LoVo (cell line): ENCODE data around the gene CCDC134.

Source experiments
- DNase-seq: peaks from one replicate; pipeline ENCODE4 v3.0.0-alpha.2; 2016; ENCODE audit warnings: low spot score

CCDC134 gene

DNA sequence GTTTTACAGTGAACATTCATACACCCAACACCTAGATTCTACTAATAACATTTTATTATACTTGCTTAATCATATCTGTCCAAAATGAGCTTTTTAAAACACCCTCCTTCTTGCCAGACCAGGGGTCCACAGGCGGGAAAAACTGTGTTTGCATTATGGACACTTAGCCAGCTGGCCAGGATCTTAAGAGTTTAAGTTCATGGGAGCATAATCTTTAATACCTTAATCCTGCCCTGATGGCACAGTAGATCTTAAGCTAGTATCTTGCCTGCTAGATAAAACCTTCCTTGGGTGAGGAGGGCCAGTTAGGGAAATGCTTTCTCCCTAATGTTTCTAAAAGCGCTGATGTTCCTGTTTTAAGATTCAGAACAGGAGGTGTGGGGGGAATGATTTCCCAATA, 13.1 kb upstream of the CCDC134 start:
- DNase-seq = no peak

DNA sequence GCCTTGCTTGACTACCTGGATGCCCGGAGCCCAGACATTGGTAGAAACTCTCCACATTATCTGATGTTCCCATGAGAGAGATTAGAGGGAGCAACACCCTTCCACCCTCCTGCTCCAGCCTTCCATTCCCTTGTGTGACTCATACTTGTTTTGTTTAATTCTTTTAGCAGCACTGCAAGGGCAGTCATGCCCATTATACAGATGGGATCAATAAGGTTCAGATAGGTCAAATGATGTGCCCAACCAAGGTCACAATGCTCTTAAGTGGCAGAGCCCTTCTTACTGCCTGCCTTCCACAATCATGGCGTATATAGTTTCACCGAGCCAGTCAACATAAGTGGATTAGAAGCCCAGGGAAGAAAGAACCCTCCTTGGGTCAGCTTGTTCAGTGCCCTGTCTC, 6.6 kb upstream of the CCDC134 start:
- no peak for DNase-seq

DNA sequence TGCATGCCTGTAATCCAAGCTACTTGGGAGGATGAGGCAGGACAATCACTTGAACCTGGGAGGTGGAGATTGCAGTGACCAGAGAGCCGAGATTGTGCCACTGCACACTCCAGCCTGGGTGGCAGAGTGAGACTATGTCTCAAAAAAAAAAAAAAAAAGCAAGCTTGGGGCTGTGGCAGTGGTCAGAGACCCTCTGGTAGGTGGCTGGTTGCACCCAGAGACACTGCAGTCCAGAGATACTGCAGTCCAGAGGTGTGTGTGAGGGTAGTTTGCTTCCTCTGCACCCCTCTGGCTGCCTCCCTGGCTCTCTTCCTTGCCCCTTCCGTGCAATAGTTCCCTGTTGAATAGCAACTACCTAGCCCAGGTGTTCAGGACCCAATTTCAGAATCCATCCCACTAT, 1.7 kb upstream of the CCDC134 start:
- DNase-seq = no peak

DNA sequence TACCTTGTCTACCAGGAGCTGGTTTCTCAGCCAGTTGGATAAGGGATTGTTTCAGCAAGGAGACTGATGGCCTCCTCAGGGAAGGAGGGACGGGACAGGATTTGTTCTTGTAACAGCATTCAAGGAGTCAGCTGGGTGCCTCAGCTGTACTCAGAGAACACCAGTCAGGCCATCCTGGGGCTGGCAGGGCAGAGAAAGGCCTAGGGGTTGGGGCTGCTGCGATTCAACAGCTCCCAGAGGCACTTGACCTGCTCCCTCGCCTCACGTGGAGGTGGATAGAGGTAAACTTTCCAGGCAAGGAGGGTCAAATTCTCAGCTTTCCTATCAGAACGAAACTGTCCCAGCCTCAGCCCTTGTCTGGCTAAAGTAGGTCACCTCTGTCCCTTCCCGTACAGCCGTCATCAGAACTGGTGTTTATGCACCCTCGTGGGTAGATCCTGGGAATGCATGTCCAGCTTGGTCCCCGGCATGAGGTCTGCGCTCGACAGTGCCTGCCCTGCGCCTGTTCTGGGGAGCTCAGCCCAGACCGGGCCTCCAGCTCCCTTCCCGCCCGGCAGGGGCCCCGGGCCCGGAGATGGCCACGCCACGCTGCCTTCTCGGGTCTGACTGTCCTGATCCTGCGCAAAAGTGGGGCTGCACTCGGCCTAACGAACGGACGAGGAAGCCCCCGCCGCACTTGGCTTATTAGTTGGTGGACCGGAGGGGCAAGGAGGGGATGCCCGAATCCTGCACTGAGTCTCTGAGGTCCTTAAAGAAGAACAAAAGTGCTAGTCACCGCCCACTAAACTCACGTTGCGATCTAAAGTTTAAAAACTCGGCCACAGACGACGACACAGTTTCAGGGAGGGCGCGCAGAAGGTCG, 762 bp upstream of the CCDC134 start:
- DNase-seq = no peak

DNA sequence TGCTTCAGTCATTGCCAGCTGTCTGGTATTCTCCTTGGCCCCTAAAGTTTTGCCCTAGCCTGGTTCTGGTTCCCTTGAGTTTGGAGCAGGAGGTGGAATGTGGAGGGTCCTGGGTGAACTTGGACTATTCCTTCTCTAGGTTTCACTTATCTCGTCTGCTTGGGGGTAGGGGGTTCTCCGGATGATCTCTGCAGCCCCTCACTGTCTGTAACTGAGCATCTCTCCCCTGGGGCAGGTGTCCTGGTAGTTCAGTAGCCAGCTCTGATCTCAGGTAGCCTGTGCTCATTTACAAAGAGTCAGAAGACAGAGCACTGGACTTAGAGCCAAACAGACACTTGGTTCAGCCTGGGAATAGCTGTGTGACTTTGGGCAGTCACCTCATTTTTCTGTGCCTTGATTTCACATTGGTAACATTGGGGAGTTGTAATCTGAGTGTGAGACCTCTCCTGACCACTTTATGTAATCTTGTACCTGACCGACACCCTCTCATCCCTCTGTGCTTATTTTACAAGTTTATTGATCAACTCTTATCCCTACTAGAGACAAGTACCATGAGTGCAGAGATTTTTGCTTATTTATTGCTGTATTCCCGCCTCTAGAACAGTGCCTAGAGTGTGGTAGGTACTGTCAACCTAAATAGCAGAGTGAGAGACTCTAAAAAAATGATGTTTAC, 804 bp downstream of the CCDC134 start:
- no peak for DNase-seq

DNA sequence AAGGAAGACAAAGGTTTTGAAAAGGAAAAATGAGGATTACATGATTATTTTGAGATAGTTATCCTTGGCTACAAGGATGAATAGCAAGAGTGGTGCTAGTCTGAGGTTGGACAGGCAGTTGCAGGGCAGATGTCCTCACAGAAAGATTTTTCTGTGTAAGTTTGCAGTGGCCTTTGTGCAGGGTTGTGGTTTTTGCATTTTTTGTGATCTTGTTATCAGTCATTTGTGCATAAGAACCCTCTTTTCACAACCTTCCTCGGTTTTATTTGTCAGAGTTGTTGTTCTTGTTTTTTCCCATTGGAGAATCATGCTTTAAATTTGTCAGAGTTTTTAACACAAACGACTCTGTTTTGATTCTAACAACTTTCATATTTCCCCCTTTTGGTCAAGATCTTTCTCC, 1.4 kb downstream of the CCDC134 start:
- no peak for DNase-seq

DNA sequence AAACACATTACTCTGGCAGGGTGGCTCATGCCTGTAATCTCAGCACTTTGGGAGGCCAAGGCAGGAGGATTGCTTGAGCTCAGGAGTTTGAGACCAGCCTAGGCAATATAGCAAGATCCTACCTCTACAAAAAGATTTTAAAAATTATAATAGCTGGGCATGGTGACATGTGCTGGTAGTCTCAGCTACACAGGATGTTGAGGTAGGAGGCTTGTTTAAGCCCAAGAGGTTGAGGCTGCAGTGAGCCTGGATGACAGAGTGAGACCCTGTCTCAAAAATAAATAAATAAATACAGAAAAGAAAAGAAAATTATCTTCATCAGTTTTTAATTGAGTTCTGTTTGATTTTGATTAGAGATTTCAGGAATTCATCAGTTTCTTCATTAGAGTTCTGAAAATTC, 5.2 kb downstream of the CCDC134 start:
- no peak for DNase-seq

DNA sequence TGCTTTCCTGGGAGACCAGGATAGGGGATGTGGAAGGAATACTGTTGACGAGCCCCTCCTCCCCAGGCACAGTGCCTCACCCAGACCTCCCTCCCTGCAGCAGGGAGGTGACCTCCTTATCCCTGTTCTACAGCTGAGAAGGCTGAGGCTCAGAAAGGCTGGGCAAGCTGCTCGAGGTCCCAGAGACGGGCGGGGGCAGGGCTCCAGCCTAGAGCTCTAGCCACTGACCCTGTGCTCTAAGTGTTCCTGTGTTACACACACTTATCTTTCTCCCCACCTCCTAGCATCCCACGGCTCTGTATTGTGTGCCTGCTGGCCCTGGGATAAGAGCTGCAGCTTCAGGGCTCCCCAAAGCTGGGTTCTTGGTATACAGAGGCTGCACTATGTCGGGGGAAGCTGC, 7.9 kb downstream of the CCDC134 start:
- no peak for DNase-seq

DNA sequence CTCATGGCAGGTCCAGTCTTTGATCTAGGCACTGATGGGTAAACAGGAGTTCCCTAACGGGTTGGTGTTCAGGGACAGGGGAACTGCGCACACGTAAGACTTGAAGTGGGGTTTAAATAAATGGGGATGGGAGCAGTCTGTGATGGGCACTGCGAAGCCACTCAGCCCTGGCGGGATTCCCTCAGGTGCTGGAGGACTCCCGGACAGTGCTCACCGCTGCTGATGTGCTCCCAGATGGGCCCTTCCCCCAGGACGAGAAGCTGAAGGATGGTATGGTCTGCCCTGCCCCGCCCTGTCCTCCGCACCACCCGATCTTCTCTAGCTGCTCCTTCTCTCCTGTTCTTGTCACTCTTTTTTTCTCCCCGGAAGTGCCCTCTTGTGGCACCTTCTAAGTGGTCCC, 9.5 kb downstream of the CCDC134 start:
- no peak for DNase-seq

DNA sequence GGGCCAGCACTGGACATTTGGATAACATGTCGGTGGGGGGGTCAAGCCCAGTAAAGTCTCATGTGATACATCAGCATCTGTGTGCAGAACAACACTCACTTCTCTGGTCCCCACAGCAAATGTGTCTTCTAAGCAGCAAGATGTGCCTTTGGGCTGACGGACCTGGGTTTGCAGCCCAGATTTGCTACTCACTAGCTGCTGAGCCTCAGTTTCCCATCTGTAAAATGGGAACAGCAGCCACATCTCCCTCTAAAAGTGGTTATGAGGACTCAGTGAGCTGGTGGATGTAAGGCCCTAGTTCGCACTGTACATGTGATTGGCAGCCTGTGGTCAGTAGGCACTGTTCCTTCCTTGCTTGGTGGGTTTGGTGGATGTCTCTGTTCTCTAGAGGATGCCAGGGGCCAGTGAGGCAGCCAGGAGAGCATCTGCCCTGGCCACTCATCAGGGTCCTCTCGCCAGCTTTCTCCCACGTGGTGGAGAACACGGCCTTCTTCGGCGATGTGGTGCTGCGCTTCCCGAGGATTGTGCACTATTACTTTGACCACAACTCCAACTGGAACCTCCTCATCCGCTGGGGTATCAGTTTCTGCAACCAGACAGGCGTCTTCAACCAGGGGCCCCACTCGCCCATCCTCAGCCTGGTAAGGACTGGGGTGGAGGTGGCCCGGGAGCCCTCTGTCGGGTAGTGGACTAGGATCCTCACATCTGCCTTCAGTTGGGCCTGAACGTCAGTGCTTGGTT, 12.5 kb downstream of the CCDC134 start:
- DNase-seq = no peak

DNA sequence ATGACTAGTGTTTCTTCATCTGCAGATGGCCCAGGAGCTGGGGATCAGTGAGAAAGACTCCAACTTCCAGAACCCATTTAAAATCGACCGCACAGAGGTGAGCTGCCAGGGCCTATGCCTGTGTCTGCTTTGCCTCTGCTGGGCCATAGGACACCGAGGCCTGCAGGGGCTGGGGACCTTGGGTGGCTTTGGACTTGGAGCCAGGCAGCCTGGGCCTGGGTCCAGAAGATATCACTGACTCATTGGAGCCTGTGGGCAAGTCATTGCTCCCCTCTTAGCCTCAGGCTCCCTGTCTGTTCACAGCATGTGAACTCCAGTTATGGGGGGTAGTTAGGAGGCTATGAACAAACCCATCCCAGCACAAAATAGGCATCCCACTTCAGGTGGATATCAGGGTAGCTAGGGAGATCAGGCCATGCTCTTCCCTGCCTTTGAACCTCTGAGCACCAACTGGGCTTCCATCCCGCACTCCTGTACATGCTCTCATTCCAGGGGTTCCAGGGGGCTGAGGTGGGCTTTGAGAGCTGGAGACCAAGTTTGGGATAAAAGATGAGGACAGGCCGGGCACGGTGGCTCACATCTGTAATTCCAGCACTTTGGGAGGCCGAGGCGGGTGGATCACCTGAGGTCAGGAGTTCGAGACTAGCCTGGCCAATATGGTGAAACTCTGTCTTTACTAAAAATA, 13.4 kb downstream of the CCDC134 start:
- DNase-seq = no peak

DNA sequence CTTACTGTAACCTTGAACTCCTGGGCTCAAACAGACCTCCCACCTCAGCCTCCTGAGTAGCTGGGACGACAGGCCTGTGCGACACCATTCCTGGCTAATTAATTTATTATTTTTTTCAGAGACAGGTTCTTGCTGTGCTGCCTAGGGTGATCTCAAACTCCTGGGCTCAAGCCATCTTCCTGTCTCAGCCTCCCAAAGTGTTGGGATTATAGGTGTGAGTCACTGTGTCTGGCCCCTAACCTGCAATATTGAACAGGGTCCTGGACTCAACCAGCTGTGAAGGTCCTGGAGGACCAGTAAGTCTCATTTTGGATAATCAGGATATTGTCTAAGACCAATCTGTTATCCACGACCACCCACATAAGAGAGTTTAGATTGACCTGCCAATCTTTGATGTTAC, 15.2 kb downstream of the CCDC134 start:
- no peak for DNase-seq

DNA sequence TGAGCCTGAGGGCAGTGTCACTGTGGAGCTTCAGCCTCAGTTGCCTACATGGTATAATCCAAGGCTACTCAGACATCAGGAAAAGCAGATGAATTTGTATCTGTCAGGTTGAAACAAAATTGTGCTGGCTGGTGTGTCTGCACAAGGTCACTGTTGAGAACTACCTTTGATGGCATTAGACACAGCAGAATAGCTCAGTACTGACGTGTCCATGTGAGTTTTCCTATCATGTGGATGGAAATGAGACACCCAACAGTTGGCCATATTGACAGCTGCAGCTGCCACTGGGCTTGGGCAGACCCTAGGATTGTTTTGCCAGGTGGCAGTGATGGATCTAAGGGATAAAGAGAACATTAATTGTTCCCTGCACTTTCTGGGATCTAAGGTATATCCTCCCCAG, 15.8 kb downstream of the CCDC134 start:
- no peak for DNase-seq

DNA sequence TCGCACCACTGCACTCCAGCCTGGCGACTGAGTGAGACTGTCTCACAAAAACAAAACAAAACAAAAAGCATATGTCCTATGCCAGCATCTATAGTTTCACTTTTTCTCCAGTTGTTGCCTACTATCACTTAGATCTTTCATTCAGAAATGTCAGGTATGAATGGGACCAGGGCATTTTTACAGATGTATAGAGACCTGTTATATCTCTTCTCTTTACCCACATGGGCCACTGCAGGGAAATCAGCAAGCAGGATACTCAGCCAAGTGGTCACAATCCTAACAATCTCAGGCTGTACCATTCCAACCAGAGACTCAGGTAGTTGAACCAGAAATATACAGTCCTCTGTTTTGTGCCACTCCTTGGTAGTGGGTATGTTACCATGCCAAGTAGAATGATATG, 16.4 kb downstream of the CCDC134 start:
- no peak for DNase-seq

DNA sequence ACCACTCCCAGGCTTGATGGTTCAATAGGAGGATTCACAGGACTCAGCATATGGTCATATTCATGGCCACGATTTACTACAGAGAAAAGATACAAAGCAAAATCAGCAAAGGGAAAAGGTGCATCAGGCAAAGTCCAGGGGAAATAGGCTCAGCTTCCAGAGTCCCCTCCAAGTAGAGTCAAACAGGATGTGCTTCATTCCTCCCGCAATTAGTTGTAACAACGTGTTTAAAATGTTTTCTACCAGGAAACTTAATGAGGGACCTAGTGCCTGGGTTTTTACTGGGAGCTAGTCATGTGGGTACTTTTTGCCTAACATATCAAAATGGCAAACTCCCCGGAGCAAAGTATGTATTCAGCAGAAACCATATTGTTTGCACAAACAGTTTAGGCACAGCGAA, 17.5 kb downstream of the CCDC134 start:
- DNase-seq = no peak

DNA sequence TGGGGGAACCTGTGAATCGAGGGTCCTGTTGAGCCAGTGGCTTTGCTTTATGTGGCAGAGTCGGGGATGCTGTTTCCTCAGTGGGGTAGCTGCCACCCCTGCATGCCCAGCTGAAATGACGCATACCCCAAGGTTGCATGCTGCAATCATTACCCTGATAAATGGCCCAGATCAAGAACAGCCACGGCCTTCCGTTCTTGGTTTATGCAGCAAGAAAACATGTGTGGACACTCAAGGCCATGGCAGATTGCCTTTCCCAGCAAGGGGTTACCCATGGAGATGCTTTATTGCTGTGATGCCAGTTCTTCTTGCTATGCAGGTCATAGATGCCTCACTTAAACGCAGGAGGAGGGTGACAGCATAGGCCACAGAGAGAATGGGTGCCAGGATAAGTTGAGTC, 18.1 kb downstream of the CCDC134 start:
- no peak for DNase-seq

DNA sequence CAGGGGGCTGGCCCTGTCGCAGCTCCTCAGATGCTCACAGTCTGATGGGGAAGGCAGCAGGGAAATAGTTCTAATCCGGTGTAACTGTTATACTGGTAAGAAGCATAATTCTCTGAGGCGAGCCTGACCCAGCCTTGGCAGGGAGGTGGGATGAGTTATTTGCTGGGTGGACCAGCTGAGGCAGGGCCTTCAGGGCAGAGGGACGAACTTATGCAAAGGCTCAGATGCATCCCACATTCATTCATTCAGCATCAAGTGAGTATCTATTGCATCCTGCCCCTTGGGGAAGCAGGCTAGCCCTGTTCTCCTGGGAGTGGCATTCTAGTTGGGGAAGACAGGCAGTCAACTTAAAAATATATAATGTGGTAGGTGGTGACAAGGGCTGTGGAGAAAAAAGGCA, 18.8 kb downstream of the CCDC134 start:
- no peak for DNase-seq

DNA sequence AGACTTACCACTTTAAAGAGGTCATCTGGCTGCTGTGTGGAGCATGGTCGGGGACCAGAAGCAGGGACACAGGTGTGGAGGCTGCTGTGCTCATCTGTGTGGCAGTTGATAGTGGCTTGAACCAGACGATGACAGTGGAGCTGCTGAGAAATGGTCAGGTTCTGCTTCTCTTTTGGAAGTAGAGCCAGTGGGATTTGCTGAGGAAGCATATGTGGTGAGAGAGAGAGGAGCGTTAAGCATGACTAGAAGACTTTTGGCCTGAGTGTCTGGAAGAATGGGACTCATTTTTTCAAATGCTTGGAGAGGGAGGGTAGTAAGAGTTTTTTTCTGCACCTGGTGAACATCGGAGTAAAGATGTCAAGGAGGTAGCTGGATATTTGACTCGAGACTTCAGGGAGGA, 20.0 kb downstream of the CCDC134 start:
- DNase-seq = no peak

DNA sequence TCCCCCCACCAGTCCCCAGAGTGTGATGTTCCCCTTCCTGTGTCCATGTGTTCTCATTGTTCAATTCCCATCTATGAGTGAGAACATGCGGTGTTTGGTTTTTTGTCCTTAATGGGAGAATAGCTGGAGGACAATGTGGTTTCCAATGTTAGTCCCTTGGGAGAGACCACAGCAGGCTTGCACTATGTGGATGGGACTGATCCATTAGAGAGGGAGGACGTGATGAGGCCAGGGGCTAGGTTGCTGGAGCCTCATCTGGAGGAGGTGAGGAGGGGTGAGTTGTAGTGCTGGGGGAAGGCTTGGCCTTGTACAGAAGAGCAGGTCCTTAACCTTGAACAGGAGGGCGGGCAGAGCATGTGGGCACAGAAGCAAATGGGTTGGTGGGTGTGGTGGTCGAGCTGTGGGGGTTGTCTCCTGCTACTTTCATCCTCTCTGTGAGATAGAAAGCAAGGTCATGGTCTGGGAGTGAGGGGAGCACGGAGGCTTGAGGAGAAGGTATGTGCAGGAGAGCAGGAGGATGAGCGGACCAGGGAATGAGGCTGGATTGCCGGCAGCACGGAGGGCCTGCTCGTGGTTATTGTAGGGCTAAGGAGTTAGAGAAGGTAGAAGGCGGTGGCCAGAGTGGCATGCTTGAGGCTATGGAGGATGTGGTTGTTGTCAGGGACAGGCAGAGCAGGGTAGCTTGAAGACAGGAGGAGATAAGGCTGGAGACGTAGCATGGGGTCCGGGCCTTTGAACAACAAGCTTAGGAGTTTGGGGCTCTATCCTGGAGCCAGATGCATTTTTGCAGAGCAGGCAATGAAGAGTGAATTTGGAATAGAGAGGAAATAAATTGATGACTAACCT, 21.2 kb downstream of the CCDC134 start:
- no peak for DNase-seq

DNA sequence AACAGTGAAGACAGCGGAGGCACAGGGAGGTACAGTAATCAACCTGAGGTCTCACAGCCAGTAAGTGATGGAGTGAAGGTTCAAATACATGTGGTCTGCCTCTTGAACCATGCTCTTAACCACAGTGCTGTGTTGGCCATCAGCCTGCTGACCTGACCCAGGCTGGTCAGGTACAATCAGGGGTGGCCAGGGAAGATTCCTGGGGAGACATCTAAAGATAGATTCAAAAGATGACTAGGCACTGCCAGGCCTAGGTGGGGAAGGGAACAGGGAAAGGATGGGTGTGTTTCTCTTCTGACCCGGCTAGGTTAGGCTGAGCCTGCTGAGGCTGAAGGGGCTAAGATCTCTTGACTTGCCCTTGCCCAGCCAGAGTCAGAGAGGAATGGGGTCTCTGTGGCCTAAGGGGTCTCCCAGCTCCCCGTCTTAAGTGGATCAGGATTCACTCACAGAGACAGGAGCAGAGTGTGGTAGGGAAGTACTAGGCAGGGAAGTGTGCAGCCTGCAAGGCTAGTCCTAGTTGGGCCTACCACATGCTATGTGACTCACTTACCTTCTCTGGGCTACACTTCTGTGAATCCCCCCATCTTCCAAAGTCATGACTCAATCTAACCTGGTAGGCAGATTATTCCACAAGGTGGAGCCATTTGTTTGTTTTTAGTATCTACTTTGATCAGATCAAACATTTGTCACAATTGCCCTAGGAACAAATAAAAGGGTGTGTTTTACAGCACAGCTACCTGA, 22.0 kb downstream of the CCDC134 start:
- DNase-seq = peak; percentile 53

DNA sequence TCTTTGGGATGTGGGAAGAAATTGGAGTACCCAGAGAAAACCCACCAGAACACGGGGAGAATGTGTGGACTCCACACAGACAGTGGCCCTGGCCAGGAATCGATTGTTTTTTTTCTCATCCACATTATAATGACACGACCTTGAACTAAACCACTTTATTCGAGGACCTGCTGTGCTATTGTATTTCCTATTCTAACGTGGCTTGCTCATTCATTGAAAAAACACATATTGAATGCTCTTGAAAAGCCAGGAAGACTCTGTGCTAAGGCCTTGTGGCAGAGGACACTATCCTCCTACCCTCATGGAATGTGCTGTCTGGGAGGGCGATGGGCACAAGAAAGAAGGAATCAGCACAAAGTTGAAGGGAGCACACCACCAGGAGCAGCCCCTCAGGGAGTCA, 23.3 kb downstream of the CCDC134 start:
- DNase-seq = no peak
